HepG2 (cell line): ENCODE measurements around the gene TXNL4A. TPM values are rescaled to one million over a fixed set of nuclear protein-coding genes. Genes with fewer than 3 reads are reported as not detected.

ENCODE experiments used
- AKAP8 ChIP-seq: sonication (generic); formaldehyde crosslinking; IDR thresholded peaks from 2 replicates; pipeline ENCODE4 v1.5.1; 2020; ENCODE audit warnings: mild to moderate bottlenecking, missing genetic modification reagents
- EED ChIP-seq: sonication (generic); formaldehyde crosslinking; IDR thresholded peaks from 2 replicates; pipeline ENCODE4 v1.5.0; 2020; ENCODE audit warnings: mild to moderate bottlenecking, missing genetic modification reagents
- HNF4A ChIP-seq: sonication (generic); formaldehyde crosslinking; IDR thresholded peaks from 2 replicates; pipeline ENCODE4 v1.4.0; 2020; ENCODE audit warnings: missing genetic modification reagents
- MED8 ChIP-seq: sonication (generic); formaldehyde crosslinking; IDR thresholded peaks from 2 replicates; pipeline ENCODE4 v1.8.1; 2023; ENCODE audit warnings: mild to moderate bottlenecking, missing genetic modification reagents; ENCODE audit not compliant: insufficient replicate concordance
- SMYD3 ChIP-seq: sonication (generic); formaldehyde crosslinking; IDR thresholded peaks from 2 replicates; pipeline ENCODE4 v1.8.1; 2023; ENCODE audit warnings: mild to moderate bottlenecking, missing genetic modification reagents
- TBX3 ChIP-seq: fragments of 450-650 bp; IDR thresholded peaks from 2 replicates; pipeline ENCODE4 v1.6.1; 2017; ENCODE audit warnings: antibody characterized with exemption, mild to moderate bottlenecking, inconsistent platforms, borderline replicate concordance
- ZNF331 ChIP-seq: sonication (generic); formaldehyde crosslinking; IDR thresholded peaks from 2 replicates; pipeline ENCODE4 v1.4.0; 2020; ENCODE audit warnings: missing genetic modification reagents
- ZNF646 ChIP-seq: sonication (generic); formaldehyde crosslinking; IDR thresholded peaks from 2 replicates; pipeline ENCODE4 v1.9.0; 2021; ENCODE audit warnings: mild to moderate bottlenecking, missing genetic modification reagents
- ZNF678 ChIP-seq: sonication (generic); formaldehyde crosslinking; IDR thresholded peaks from 2 replicates; pipeline ENCODE4 v1.4.0; 2020; ENCODE audit warnings: mild to moderate bottlenecking, missing genetic modification reagents
- polyA plus RNA-seq, 8 experiments: library from polyadenylated mRNA; depleted of rRNA in 3 of 8; stranded (reverse) in 7 of 8; unstranded in 1 of 8; fragments of >200 nt; fragmentation: Illumina TruSeq in 4 of 8; extraction: Trizol in 4 of 8; gene quantifications; 2 replicates each; pipeline versions ENCODE4 v1.2.1 to v1.2.3, GENCODE V29; 2011 to 2016; ENCODE audit warnings: low read depth in 4 of 8, missing spikeins in 1 of 8, mixed read lengths in 1 of 8; ENCODE audit not compliant: insufficient read depth in 1 of 8
- total RNA-seq, 5 experiments: library from RNA; depleted of rRNA; stranded (reverse); fragments of >200 nt; fragmentation: Illumina TruSeq; extraction: Trizol; gene quantifications; 2 replicates each; pipeline ENCODE4 v1.2.3, GENCODE V29; 2016; ENCODE audit warnings: low read depth in 1 of 5

The TXNL4A gene
- total and polyA plus RNA-seq, 2 of the 13 experiments (the other 11 are each of a cell fraction or from before 2014, with no cell fraction given), result 172 to 202 TPM

GRCh38 chr18:80035997-80036396 is 47.6 kb upstream of the TXNL4A start (continued):
- TF ChIP-seq ZNF678 (CRISPR knock-in tag) (no peak), TBX3 (no peak), AKAP8 (CRISPR knock-in tag) (no peak), ZNF646 (CRISPR knock-in tag) (no peak), MED8 (CRISPR knock-in tag) (no peak), HNF4A (no peak), SMYD3 (CRISPR knock-in tag) (no peak), EED (CRISPR knock-in tag) (no peak), ZNF331 (no peak)
